Activated B cell treated with CpG ODN at 0.5 μM for 24 hours (primary cell): ENCODE measurements around the gene GRIP1. TPM values are rescaled to one million over a fixed set of nuclear protein-coding genes. Genes with fewer than 3 reads are reported as not detected.

ENCODE experiments used
- ATAC-seq: fragments of 200-7000 bp; cut with Tn5 transposase; one replicate; pipeline ENCODE4 v1.10.0; 2021; ENCODE audit warnings: low read depth, mild to moderate bottlenecking, moderate library complexity
- CTCF ChIA-PET: fragments of 350-600 bp; sonication (Branson Sonifier 250); formaldehyde crosslinking; loops from one replicate; lab custom pipeline; 2021; ENCODE audit warnings: antibody characterized with exemption; lab: Charles Lee
- POLR2A ChIA-PET: fragments of 350-600 bp; sonication (Branson Sonifier 250); formaldehyde crosslinking; loops from one replicate; lab custom pipeline; 2021; ENCODE audit warnings: antibody characterized with exemption; lab: Charles Lee
- DNase-seq: peaks from one replicate; pipeline ENCODE4 v3.0.0; 2022
- H3K27ac Mint-ChIP-seq: one replicate; pipeline ENCODE4 v1.8.0; 2020; ENCODE audit warnings: mixed read lengths
- H3K27me3 Mint-ChIP-seq: one replicate; pipeline ENCODE4 v1.8.0; 2021; ENCODE audit warnings: mixed read lengths
- H3K36me3 Mint-ChIP-seq: one replicate; pipeline ENCODE4 v1.8.0; 2021; ENCODE audit warnings: low read depth, mixed read lengths
- H3K4me1 Mint-ChIP-seq: one replicate; pipeline ENCODE4 v1.8.0; 2021; ENCODE audit warnings: mixed read lengths
- H3K4me3 Mint-ChIP-seq: one replicate; pipeline ENCODE4 v1.8.0; 2020; ENCODE audit warnings: mild to moderate bottlenecking, mixed read lengths
- H3K9me3 Mint-ChIP-seq: one replicate; pipeline ENCODE4 v1.8.0; 2020; ENCODE audit warnings: mixed read lengths
- intact Hi-C: fragments of 100-400 bp; cut with micrococcal nuclease; formaldehyde crosslinking; loops from one replicate; pipeline ENCODE4 v1.15.1; 2024
- total RNA-seq: library from RNA; stranded (reverse); gene quantifications from 2 replicates; pipeline ENCODE4 v1.2.3, GENCODE V29; 2022
- TF ChIP-seq, protein P1 (sequence below): fragments of 200-600 bp; IDR thresholded peaks from one replicate; pipeline ENCODE4 v1.8.0; 2022; ENCODE audit warnings: antibody characterized with exemption, mild to moderate bottlenecking

GRIP1 gene
- total RNA-seq, 1 donor from 2014 or later: 0.49 TPM

DNA sequence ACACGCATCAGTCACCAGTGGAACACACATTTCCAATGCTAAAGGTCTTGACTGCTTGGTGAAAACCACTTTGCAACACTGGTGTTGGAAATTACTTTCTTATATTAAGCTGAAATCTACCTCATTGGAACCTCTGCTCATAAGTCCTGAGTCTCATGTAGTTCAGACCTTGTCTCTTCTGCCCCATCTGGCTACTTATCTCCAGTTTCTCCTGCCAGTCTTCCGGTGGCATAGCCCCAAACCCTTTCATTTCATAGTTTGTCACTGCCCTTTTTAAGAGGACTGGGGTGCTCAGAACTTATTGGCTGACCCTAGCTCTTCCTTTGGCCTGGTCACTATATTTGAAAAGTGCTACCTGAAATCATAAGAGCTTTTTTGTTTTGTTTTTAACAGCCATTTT is 332.9 kb downstream of the GRIP1 start:
- Mint-ChIP-seq H3K27me3 (no peaks in the 10 kb centered on the region), H3K4me1 (no peaks in the 10 kb centered on the region), H3K4me3 (no peak overlapping the region), H3K36me3 (peaks cover 43% of the 10 kb centered on the region), H3K27ac (no peak overlapping the region), H3K9me3 (peaks cover 10% of the 10 kb centered on the region)
- DNase-seq: no peak
- TF ChIP-seq, protein P1, sequence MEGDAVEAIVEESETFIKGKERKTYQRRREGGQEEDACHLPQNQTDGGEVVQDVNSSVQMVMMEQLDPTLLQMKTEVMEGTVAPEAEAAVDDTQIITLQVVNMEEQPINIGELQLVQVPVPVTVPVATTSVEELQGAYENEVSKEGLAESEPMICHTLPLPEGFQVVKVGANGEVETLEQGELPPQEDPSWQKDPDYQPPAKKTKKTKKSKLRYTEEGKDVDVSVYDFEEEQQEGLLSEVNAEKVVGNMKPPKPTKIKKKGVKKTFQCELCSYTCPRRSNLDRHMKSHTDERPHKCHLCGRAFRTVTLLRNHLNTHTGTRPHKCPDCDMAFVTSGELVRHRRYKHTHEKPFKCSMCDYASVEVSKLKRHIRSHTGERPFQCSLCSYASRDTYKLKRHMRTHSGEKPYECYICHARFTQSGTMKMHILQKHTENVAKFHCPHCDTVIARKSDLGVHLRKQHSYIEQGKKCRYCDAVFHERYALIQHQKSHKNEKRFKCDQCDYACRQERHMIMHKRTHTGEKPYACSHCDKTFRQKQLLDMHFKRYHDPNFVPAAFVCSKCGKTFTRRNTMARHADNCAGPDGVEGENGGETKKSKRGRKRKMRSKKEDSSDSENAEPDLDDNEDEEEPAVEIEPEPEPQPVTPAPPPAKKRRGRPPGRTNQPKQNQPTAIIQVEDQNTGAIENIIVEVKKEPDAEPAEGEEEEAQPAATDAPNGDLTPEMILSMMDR: no peak
- POLR2A ChIA-PET: no interaction called here
- intact Hi-C loops: no loop called here
- no peak for ATAC-seq
- CTCF ChIA-PET: no interaction called here

DNA sequence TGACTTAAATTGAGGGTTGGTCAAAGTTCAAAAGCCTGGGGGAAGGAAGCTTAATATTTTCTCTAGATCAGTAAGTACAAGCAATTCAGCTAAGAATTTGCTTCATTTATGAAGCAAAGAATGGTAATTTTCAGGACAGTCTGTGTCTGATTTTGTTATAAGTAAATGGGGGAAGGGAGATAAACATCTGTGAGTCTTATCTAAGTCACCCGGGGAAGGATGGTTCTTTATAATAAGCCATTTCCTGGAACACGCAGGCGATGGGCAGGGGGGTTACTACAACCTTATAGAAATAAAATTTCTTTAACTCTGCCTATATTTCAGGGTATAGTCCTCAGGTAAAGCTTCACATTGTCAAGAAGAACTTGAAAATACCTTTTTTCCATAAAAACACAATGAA is 333.7 kb downstream of the GRIP1 start:
- TF ChIP-seq, protein P1: no peak
- Mint-ChIP-seq H3K4me3 (no peak overlapping the region), H3K4me1 (no peaks in the 10 kb centered on the region), H3K27me3 (no peaks in the 10 kb centered on the region), H3K9me3 (peaks cover 10% of the 10 kb centered on the region), H3K27ac (no peak overlapping the region), H3K36me3 (peaks cover 50% of the 10 kb centered on the region)
- ChIA-PET CTCF (no interaction called here), POLR2A (no interaction called here)
- intact Hi-C loops: no loop called here
- DNase-seq (no peak), ATAC-seq (no peak)

- TF ChIP-seq, protein P1: no peak
- intact Hi-C loops: no loop called here
- Mint-ChIP-seq H3K27ac (no peak overlapping the region), H3K4me3 (no peak overlapping the region), H3K27me3 (no peaks in the 10 kb centered on the region), H3K36me3 (peaks cover 67% of the 10 kb centered on the region), H3K9me3 (peaks cover 10% of the 10 kb centered on the region), H3K4me1 (no peaks in the 10 kb centered on the region)
- CTCF ChIA-PET: no interaction called here
- ATAC-seq: no peak
- DNase-seq: no peak
- POLR2A ChIA-PET: no interaction called here
Observed at GRCh38 chr12:66341126-66341525, 337.8 kb downstream of the GRIP1 start.

- Mint-ChIP-seq H3K4me3 (no peak overlapping the region), H3K4me1 (no peaks in the 10 kb centered on the region), H3K27ac (no peak overlapping the region), H3K27me3 (no peaks in the 10 kb centered on the region), H3K9me3 (peaks cover 10% of the 10 kb centered on the region), H3K36me3 (peaks cover 63% of the 10 kb centered on the region)
- ChIA-PET CTCF (interaction anchor here (1.0 kb wide), 1 partner anchor 12 kb away, joined by 3 read pairs; no protein-coding TSS in a partner anchor), POLR2A (no interaction called here)
- ATAC-seq: no peak
- intact Hi-C loops: no loop called here
- DNase-seq: no peak
- TF ChIP-seq, protein P1: no peak
Observed at GRCh38 chr12:66340131-66340530, 338.7 kb downstream of the GRIP1 start.

DNA sequence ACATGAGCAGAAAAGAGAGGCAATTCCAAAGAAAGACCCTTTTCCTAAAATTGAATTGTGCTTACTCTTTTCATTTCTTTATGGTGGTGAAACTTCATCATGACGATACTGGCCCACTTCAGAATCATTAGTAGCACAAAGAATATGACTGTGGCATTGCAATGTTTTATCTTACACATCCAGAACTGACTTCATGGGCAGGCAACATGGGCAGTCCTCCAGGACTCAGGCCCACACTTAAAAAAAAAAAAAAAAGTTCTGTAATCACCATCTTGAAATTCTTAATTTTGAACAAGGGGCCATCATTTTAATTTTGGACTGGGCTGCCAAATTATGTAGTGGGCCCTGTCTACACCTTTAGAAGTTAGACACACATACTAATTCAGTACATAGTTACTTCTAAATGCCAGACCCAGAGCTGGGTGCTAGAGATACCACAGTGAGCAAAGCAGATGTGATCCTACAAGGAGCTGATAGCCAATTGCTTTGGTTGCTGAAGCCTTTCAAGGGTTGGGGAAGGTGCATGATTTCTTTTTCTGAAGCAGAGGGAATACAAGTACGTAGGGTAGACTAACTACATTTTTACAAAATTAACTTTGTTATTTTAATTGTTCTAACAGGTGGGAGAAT is 341.4 kb downstream of the GRIP1 start:
- H3K27me3 Mint-ChIP-seq: no peaks in the 10 kb centered on the region
- ChIA-PET CTCF (no interaction called here), POLR2A (no interaction called here)
- ATAC-seq: no peak
- no peaks in the 10 kb centered on the region for H3K4me1 Mint-ChIP-seq
- intact Hi-C loops: no loop called here
- H3K36me3 Mint-ChIP-seq: peaks cover 50% of the 10 kb centered on the region
- TF ChIP-seq, protein P1: no peak
- H3K4me3 Mint-ChIP-seq: no peak overlapping the region
- no peak for DNase-seq
- no peak overlapping the region for H3K27ac Mint-ChIP-seq
- H3K9me3 Mint-ChIP-seq: peaks cover 10% of the 10 kb centered on the region
